ENCODE data around the gene RAB11FIP5. TPM values are rescaled to one million over a fixed set of nuclear protein-coding genes. Genes with fewer than 3 reads are reported as not detected.

Gene RAB11FIP5
- total and polyA plus RNA-seq, 2 of the 4 experiments (the other 2 are of a cell fraction): 21.5 to 34.5 TPM

DNA sequence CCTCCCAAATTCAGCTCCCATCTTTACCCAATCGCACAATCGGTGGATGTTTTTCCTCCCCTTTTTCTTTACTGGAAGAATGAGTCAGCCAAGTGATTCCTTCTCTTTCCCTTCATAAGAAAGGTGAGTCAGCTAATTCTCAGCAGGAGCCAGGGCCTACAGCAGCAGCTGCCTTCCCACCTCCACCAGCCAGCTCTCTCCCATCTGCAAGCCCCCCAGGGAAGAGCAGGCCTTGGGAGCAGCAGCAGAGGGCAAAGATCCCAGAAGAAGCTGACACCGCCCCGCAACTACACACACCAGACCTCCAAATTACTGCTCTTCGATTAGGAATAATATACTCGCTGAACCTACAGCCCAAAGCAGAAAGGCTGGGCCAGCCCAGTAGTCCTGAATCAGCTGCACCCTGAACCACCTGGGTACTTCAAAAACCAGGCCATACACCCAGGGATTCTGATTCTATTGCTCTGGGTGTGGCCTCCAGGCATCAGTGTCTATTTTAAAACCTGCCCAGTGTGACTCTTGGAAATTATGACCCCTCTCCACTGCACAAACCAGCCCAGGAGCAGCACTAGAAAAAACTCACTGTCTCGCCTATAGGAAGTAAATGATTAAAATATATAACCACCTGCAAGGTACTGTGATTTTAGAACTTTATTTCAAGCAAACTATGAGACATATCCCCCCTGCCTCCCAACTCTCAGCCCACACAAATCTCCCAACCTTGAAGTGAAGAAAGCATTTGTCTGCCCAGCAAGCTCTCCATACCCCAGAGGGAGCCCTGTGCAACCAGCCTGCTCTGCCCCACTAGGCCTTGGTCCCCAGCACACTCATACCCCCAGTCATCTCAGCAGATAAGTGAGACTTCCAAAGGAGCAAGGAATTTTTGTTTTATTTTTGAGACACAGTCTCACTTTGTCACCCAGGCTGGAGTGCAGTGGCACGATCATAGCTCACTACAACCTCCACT lies 48.6 kb downstream of the RAB11FIP5 start:
- CTCF ChIA-PET: no interaction called here
- Histone ChIP-seq H4K20me1 (ENCODE audit: insufficient read depth, low read length) (no peaks in the 10 kb centered on the region), H2AK5ac (ENCODE audit: low read depth, low read length) (peak overlapping the region; percentile 76; the same call in 1 of the 2 replicates), H2AK9ac (replicated peaks; ENCODE audit: low read depth, low read length, poor library complexity) (peak overlapping the region; percentile 45), H3K27me3 (ENCODE audit: control insufficient read depth, insufficient read depth, low read length) (no peaks in the 10 kb centered on the region), H2BK20ac (ENCODE audit: low read depth, low read length) (peak overlapping the region; percentile 63), H3K9me1 (ENCODE audit: insufficient read depth, low read length) (peaks cover 14% of the 10 kb centered on the region), H3K23ac (ENCODE audit: low read depth, low read length) (peak overlapping the region; percentile 28; the same call in 1 of the 2 replicates), H2BK120ac (ENCODE audit: low read depth, low read length) (peak overlapping the region; percentile 67), H3K4ac (ENCODE audit: low read depth, low read length) (peak overlapping the region; percentile 83), H3K56ac (ENCODE audit: extremely low read depth, insufficient read depth, low read length) (peak overlapping the region; percentile 16), H3K18ac (ENCODE audit: low read depth, low read length) (peak overlapping the region; percentile 26; the same call in 1 of the 2 replicates), H3K27ac (ENCODE audit: insufficient read depth, low read length) (peak overlapping the region; percentile 76), H2BK5ac (ENCODE audit: low read depth, low read length, poor library complexity, severe bottlenecking) (peak overlapping the region; percentile 74), H3K14ac (replicated peaks; ENCODE audit: low read depth, low read length) (peak overlapping the region; percentile 2), H3K9ac (ENCODE audit: low read depth, low read length) (peak overlapping the region; percentile 43), H3K79me1 (ENCODE audit: low read depth in 1 of 2, low read length in 2 of 2) (peaks cover 42 to 77% of the 10 kb centered on the region in 2 experiments), H3K4me2 (ENCODE audit: low read depth, low read length) (peak overlapping the region; percentile 74), H4K91ac (ENCODE audit: insufficient read depth, low read depth, low read length) (peak overlapping the region; percentile 63), H2BK15ac (ENCODE audit: low read depth, low read length) (peak overlapping the region; percentile 63; the same call in 1 of the 3 replicates), H3K4me1 (ENCODE audit: control insufficient read depth, insufficient read depth, low read length) (peaks cover 17% of the 10 kb centered on the region), H2AFZ (replicated peaks; ENCODE audit: low read length, poor library complexity) (peak overlapping the region; percentile 36), H3K4me3 (ENCODE audit: insufficient read depth, low read depth, low read length) (no peak overlapping the region), H4K8ac (ENCODE audit: low read depth in 2 of 2, low read length in 2 of 2) (peak overlapping the region; percentile 58 to 70; a peak in 3 of 4 replicates), H3K36me3 (ENCODE audit: control insufficient read depth, insufficient read depth, low read length) (no peaks in the 10 kb centered on the region), H4K5ac (ENCODE audit: low read depth, low read length) (peak overlapping the region; percentile 65), H3K9me3 (ENCODE audit: control insufficient read depth, insufficient read depth, low read length) (no peaks in the 10 kb centered on the region)
- ATAC-seq (ENCODE audit: low read depth) (peak; percentile 92), DNase-seq (peak; percentile 86)
- no TSS peak for BruUV-seq (replicated peaks)
- intact Hi-C loops (cut with micrococcal nuclease) (loop anchor here (5.0 kb wide), 1 partner anchor 42 kb away; no protein-coding TSS in a partner anchor), dilution Hi-C loops (cut with HindIII; ENCODE audit: low sequenced_read_pairs, unreplicated experiment) (no loop called here), in situ Hi-C loops (cut with MboI; ENCODE audit: low sequenced_read_pairs) (no loop called here)
- WGBS, 2 experiments (ENCODE audit: extremely low coverage in 2 of 2, insufficient read length in 1 of 2): 0% methylated on average over 2 of the region's 8 CpGs; no CpG with 5 or more reads in 1 of the 2 experiments
- POLR2A ChIA-PET (ENCODE audit: unreplicated experiment): no interaction called here
- no peak for TF ChIP-seq RFX5 (IDR thresholded peaks at IDR 0.05; ENCODE audit: low read depth, low read length)
- TF ChIP-seq NFE2L2 (IDR thresholded peaks at IDR 0.05; ENCODE audit: low read depth, low read length): peak; percentile 91
- TF ChIP-seq BHLHE40 (IDR thresholded peaks at IDR 0.05; ENCODE audit: low read depth, low read length): peak; percentile 16; the same call in 1 of the 2 replicates
- no peak for TF ChIP-seq MXI1 (IDR thresholded peaks at IDR 0.05; ENCODE audit: borderline replicate concordance, low read depth, low read length)
- no peak for TF ChIP-seq CHD1 (IDR thresholded peaks at IDR 0.05; ENCODE audit: low read depth, low read length)
- peak; percentile 95 for TF ChIP-seq MAFK (IDR thresholded peaks at IDR 0.05; ENCODE audit: low read depth, low read length)
- TF ChIP-seq FOS (IDR thresholded peaks at IDR 0.05; ENCODE audit: low read depth, low read length): peak; percentile 84
